HG02885 (cell line): ENCODE results near the gene FSTL4.
"Not testable (repeated sequence)": the region's sequence is repeated elsewhere in the genome, so short reads cannot be mapped to it uniquely, and the experiment has no call there.

Source experiments
- ATAC-seq: cut with Tn5 transposase; IDR thresholded peaks from one replicate; pipeline ENCODE4 v1.9.1; 2021; ENCODE audit warnings: mild to moderate bottlenecking; ENCODE audit not compliant: unreplicated experiment, poor library complexity

Gene FSTL4

DNA sequence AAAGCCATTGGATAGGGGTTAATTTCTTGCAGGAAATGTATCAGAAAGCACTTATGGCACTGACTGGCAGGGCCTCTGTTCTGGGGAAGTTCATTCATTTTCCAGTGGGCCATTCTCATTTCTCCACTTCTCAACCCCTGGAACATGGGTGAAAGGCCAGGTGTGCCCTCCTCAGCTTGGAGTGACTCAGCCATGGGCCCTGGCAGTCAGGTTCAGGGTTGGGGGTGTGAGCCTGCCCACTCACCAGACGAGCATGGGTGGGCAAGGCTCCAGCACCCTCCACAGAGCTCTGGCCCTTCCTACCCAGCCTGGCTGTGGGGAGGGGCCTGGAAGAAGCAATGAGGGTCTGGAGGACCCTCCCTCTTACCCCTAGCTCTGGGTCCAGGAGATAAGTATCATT is 386.2 kb downstream of the FSTL4 start:
- no peak for ATAC-seq

DNA sequence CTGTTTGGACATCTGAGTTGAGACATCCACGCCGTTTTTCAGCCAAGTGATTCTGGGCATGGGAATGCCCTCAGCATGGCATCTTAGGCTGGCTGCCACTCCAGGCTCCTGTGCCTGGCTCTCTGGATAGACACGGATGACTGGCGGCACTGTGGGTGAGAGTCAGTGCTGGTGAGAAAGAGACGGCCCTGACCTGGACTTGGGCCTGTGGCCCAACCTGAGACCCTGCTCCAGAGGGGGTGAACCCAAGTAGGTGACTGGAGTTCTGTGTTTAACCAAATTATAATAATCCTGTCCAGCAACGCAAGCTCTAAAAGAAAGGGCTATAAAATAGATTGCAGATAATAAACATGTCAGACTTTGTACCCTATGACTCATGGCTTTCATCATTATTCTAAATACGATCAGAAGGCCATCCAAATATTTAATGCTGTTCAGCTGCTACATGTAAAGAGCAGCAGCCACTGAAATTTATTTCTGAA is 386.6 kb downstream of the FSTL4 start:
- ATAC-seq: no peak

DNA sequence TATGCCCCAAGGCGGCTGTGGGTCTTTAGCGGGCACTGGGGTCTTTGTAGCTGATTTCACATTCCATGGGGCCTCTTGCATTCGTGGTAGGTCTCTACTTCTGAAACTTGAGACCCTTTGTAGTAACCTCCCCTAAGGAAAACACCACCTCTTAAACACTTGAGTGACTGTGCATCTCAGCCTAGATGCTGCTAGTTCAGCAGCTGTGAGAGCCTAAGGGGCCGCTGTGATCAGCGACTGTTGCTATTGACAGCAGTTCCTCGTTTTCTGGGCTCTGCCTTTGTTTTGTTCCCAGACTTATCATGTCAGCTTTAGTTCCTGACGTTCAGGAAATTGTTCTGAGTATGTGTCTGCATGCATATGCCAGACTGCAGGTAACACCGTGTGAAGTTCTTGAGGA is 389.4 kb downstream of the FSTL4 start:
- no peak for ATAC-seq

DNA sequence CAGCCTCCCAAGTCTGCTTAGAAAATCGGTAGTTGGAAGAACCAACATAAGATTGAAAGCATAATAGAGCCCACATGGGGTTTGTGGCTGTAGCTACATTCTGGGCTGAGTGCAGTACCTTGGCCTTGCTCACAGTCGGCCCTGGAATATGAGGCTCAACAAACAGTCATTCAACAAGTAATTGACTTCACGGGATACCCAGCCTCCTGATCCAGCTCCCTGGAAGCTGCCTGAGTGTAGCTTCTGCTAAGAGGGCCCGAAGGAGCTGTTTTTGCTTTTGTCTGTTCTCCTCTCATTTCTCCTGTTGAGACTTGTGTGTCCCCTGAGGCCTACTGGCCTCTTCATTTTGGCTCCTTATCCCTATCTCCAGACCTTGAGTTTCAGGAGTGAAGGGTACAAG is 389.8 kb downstream of the FSTL4 start:
- ATAC-seq: no peak

DNA sequence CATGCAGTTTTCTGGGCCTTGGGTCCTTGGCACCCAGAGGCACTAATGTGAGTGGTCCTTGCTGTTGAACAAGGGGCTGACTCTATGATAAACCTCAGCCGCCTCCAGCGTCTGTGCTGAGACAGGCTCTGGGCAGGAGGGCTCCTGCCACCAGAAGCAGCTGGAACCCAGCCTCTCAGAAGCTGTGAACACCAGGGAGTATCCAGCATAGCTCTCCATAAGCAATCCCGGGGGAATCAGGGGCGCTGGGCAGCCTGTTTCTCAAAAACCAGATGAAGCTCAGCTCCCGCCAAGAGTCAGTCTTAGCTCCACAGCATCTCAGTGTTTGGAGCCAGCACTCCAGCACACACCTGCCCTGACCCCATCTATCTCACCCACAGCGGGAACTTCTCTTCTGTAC is 390.3 kb downstream of the FSTL4 start:
- no peak for ATAC-seq

DNA sequence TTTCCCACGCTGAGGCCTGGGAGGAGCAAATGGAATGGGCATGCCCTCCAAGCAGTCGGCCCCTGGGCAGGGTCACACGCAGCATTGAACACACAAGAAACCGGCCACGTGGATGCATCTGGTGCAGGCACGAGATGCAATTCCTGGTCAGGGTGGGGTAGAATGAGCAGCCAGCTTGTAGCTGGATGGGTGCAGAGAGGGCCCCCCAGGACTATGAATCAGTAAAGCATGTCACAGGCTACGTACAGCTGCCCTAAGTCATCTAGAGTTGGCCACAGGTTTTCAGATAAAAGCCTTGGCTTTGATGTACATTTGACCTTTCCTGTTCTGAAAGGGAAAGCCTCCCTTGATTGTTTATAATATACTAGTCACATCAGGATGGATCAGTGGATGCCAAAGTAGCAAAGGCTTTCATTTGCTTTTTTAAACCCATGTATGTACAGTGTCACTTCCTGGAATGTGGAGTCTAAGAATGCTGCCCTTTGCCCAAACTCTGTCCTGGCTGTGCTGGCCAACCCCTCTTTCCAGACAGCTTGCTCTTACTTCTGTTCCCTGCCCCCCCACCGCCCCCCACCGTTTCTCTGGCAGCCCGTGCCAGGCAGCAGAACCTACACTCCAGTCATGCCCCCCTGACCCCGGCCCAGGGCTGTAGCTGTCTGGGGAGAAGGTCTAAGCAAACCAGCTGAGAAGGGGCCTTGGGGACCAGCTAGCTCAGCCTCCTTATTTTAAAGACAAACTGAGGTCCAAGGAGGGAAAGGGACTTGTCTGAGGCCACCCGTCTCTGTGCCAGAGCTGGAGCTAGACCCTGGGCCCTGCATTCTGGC is 391.3 kb downstream of the FSTL4 start:
- ATAC-seq: no peak

DNA sequence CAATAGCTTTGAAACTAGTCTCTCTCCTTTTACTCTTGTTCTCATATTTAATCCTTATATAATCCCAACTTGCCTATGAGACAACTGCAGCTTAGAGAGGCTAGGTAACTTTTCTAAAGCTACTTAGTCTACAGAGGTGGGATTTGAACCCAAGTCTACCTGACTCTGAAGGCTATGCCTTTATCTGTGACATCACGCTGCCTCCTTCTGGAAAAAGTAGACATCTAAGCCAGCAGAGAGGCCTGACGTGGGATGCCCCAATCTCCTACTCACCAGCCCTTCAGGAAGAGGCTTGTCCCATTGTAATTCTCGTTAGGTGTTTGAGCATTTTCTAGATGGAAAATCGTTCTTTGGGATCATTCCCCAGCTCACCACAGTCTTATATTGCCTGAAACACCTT is 393.0 kb downstream of the FSTL4 start:
- no peak for ATAC-seq

DNA sequence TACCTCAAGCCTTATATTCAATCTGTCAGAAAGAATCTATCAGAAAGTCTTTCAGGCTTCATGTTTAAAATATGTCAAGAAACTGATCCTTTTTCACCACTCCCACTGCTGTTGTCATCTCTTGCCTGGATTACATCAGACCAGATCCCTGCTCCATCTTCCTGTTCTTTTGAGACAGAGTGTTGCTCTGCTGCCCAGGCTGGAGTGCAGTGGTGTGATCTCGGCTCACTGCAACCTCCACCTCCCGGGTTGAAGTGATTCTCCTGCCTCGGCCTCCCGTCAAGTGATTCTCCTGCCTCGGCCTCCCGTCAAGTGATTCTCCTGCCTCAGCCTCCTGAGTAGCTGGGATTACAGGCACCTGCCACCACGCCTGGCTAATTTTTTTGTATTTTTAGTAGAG is 396.2 kb downstream of the FSTL4 start:
- ATAC-seq: not testable (repeated sequence)

DNA sequence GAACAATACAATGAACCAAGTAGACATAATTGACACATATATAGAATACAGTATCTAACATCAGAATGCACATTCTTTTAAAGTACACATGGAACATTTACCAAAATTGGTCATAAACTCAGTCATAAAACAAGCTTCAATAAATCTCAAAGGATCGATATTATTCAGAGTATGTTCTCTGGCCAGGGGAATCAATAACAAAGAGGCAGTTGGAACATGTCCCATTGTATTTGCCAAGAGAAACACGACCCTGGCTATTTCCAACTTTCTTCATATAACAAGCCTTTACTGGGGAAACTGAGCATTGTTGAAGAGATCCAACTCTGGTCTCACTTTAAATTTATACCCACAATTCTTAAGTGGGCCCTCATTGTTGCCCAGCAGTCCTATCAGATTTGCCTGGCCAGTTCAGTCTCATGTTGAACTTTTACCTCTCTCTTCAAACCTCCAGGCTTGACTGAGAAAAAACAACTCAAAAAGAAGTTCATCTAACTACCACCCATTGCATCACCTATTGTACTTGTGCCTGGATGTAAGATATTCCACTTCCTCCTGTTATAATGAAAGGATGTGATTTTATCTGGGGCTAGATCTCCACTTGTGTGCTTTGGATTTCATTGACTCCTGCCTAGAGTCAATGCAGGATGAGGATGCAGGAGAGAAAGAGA is 398.1 kb downstream of the FSTL4 start:
- ATAC-seq: no peak

DNA sequence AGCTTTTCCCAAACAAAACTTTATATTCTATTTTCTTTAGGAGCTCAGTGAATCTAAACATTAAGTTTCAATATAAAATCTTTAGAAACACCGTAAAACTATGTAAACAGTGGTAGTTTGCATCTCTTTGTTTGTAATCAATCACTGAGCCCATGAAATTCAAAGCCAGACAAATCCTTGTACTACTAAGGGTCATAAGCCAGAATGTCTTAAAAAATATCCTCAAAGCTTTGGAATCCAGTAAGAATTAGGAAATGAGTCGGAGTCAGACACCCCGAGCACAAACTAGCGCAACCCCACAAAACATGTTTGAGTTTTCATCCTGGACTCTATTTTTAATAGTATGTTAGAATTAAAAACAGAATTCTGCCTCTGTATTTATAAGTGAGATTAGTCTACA is 406.7 kb downstream of the FSTL4 start:
- ATAC-seq: no peak

DNA sequence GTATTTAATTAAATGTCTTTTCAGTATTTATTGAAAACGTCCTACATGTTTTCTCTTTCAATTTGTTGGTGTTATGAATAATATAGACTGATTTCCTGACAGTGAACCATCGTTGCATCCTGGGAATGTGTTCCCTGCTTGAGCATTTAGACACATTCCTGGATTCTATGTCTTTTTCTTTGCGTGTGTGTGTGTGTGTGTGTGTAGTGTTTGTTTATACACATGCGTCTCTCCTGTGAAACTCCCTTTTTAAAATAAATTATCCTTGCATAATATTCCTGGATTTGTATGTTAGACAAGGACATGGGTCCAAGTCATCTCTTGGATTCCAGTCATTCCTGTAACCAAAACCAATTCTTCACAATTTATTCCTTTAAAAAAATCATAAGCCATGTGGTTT is 407.1 kb downstream of the FSTL4 start:
- ATAC-seq: no peak

DNA sequence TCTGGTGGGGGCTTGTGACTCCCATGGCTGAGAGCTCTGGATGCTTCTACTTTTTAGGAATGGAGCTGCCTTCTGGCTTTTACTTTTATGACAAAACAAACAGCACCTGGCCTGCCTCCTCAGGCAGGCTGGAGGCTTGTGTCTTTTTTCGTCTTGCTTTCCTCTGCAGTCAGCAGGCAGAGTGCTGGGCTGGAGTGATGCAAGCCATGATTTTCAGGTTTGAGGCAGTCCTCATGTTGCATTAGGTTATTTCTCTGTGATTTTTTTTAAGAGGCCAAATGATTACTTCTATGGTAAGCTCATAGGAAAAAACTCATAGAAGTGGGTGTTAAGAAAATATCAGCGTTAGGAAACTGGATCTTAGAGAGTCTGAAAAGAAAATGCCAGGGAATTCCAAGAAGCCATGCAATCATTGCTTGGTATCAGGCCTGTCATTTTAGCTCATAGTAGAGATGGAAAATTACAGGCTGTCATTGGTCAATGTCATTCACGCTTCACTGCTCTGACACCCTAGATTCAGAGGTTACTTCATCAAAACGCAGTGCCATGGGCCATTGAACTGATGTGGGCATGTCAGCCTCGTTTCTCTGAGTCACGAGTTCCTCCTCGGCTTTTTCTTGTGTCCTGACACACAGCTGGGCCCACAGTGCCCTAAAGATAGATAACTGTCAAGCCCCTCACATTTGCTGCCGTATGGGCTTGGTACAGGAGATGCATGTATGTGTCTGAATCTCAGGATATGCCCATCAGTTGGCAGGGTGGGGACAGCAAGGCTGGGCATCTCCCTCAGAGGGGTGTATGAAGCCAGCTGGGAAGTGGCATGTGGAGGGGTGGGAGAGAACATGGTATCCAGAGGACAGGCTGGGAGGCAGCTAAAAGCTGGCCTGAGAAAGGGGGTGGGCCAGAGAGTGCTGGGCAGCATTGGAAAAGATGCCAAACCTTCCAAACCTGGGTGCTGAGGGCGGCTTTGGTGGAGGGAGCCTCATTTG is 408.7 kb downstream of the FSTL4 start:
- no peak for ATAC-seq

DNA sequence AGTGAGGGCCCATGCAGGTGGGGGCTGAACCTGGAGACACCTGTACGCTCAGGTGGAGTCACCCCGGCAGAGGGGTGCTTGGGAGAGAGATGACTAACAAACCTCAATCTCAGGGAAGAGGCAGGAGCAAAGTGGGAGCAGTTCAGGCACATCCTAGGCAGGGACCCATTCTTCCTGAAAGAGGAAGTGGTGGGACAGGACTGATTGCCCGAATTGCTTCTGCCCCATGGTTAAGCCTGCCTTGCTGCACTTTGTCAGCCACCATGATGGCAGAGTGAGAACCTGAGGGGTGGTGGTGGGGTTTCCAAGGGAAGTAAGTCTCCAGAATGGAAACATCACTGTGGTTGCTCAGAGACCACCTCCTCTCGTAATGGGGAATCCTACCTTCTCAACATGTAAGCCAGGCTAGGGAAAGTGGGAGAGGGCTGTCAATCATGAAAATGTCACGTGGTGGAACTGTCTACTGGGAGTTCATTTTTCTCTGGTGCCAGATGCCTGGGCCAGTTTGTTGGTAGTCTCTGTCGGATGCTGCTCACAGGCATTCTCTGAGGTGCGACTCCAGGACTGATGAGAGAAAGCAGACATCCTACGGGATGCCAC is 410.2 kb downstream of the FSTL4 start:
- ATAC-seq: no peak

DNA sequence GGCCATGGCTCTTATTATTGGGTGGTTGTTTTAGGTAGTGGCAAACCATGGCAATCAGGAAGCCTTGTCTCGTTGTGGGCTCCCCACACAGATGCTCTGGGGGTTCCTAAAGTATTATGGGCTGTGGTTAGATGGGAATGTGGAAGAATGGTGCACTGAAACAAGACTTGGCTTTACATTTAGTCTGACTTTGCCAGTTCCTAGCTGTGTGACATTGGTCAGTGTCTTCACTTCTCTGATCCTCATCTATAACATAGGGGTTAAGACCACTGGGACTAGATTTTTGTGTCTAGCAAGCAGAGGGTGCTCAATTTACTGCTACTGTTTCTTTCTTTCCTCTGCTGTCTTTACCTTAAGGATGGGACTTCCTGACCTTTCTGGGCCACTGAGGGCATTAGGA is 411.0 kb downstream of the FSTL4 start:
- no peak for ATAC-seq

DNA sequence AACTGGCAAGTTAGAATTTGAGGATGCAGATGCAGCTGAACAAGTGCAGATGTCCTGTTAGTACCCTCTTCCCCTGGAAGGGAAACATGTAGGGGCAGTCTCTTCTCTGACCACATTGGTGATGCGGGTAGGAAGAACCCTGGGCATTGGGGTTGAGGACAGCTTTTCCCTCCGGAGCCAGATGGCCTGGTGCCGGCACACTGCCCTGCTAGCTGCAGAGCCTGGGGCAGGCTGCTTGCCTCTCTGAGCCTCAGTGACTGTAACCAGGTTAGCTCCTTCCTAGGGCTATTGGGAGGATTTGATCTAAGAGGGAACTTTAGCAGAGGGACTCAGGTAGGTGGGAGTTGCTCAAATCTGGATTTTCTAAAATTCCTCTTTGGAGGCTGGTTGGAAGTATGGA is 412.1 kb downstream of the FSTL4 start:
- no peak for ATAC-seq

DNA sequence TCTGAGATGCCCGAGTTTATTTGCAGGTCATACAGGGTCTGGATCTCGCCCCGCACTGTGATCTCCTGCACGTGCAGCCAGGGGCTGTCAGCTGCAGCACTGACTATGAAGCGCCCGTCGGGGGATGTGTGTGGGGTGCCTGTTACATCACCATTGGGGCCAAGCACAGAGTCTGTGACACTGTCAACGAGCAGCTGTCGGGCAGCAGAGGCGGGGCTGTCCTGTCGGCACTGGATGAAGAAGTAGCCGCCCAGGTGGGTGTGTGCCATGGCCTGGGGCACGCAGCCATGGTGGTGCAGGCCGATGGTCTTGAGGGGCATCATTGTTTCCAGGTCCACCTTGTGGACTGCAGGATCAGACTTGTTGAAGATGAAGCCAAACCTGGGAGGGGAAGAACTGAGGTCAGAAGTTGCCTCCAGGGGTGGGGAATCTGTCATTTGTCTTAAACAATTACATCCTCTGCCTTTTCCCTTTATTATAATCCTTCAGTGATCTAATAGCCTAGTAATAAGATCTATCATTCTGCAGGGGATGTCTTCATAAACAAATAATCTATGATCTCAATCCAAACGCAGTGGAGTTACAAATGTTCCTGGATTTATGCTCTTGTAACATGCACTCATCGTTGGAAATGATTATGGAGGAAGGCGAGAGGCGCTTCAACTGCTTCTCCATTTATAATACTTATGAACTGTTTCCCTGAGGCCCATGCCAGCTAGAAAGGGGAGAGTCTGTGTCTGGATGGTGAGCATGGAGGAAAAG is 412.7 kb downstream of the FSTL4 start:
- no peak for ATAC-seq

DNA sequence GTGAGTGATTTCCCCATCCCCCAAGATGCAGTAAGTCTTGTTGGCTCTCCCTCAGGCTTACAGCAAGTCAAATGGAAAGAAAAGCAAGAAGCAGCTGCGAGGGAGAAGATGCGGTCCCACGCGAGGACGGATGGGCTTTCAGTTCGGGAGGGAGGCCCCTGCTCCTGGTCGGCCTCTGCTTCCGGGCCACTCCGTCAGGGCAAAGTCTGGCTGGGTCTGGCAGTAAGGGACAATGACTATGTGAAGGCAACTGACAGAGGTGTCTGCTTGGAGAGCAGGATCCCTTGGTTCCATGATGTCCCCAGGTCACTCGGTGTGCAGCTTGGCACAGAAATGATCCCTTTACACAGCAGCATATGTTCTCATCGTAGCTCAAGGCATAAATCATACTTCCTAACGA is 413.8 kb downstream of the FSTL4 start:
- ATAC-seq: no peak

DNA sequence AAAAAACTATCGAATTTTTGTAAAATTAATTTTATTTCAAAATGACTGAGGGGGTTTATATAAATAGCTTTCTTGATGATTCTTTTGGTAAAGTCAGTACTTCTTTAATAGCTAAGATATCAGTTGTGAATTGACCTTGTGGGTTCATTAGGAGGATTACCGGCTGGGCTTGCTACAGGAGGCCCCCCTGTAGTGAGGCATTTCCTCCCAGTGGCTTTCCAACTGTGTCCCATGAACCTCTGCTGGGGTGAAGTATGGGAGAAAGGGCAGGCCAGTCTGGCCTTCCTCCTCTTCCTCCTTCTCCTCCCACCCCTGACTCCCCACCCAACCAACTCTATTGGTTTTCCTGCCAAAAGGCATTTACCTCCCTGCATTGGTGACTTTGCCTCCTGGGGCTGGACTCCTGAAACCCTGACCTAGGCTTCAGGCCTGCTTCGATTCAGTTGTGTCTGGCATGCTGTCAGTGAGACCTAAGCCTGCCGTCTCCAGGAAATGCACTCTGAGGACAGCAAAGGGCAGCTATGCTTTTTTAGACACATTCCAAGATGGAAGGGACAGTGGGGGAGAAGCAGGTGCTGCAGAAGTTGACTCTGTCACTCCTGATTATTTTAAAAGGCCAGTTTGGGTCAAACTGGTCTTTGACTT is 415.8 kb downstream of the FSTL4 start:
- no peak for ATAC-seq

DNA sequence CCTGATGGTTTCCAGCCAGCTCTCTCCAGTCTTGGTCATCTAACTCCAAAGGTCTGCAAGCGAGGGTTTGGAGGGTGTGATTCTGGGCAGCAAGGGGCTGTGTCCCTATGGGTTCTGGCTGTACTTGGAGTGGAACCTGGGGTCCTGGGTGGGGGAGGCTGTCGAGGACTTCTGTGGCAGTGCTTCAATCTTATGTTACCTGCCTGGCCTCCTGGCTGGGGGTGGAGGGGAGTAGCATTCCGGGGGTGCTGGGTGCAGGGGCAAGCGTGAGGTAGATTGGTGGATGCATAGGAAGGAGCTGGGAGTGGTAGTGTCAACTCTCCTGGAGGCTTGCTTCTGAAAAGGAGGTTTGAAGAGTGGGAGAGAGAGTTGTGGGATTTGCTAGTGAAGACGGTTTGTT is 417.1 kb downstream of the FSTL4 start:
- no peak for ATAC-seq
